ENCODE measurements around the gene TRABD. TPM values are rescaled to one million over a fixed set of nuclear protein-coding genes. Genes with fewer than 3 reads are reported as not detected.

Gene TRABD
- total RNA-seq, 6 donors from 2014 or later, result 32.9 to 88.0 (median 56.3) TPM

- WGBS, 2 donors, result 0% methylated on average over 8 to 39 of the region's 105 CpGs
- peak; percentile 90 to 96 for ATAC-seq (ENCODE audit: low FRiP score in 2 of 2)
- Histone ChIP-seq H3K9me3 (no peaks in the 10 kb centered on the region), H3K4me3 (peak within 1 kb of the TSS; percentile 66 to 90 (median 84)), H3K27ac (peak within 1 kb of the TSS; percentile 80 to 89 (median 85)), H3K4me1 (peaks cover 15 to 48% (median 23%) of the 10 kb centered on the region in 4 donors), H3K27me3 (no peaks in the 10 kb centered on the region), H3K36me3 (peaks cover 0 to 41% (median 22%) of the 10 kb centered on the region in 4 donors)
- TF ChIP-seq POLR2A (IDR thresholded peaks at IDR 0.05), result peak in 3 of 4 donors; percentile 44 to 93 (median 63)
- TF ChIP-seq CTCF (IDR thresholded peaks at IDR 0.05), result no peak
- peak; percentile 84 to 90 for TF ChIP-seq POLR2AphosphoS5 (IDR thresholded peaks at IDR 0.05)
- DNase-seq, result peak; percentile 91 to 99
Observed at GRCh38 chr22:50200461-50201190, 14.9 kb downstream of the TRABD start, which contains the start of gene SELENOO. Gene SELENOO, plus strand, starts transcription at chr22:50201011. Its CDS starts 26 bp downstream, at chr22:50201037.

GRCh38 chr22:50201191-50202129 lies 15.7 kb downstream of the TRABD start:
- H3K36me3 ChIP-seq, result peaks cover 1 to 36% (median 22%) of the 10 kb centered on the region in 4 donors
- 7 to 17% methylated on average over 21 to 40 of the region's 115 CpGs for WGBS, 2 donors
- H3K4me3 ChIP-seq, result peak overlapping the region; percentile 66 to 90 (median 84)
- peaks cover 17 to 55% (median 25%) of the 10 kb centered on the region in 4 donors for H3K4me1 ChIP-seq
- H3K27me3 ChIP-seq, result no peaks in the 10 kb centered on the region
- no peaks in the 10 kb centered on the region for H3K9me3 ChIP-seq
- DNase-seq (peak in 1 of 2 donors; percentile 91), ATAC-seq (ENCODE audit: low FRiP score in 2 of 2) (peak in 1 of 2 donors; percentile 42)
- H3K27ac ChIP-seq, result peak overlapping the region; percentile 80 to 89 (median 85)
- TF ChIP-seq POLR2A (IDR thresholded peaks at IDR 0.05) (no peak), EP300 (IDR thresholded peaks at IDR 0.05) (no peak), CTCF (IDR thresholded peaks at IDR 0.05) (peak in 2 of 6 experiments; percentile 27 to 35), POLR2AphosphoS5 (IDR thresholded peaks at IDR 0.05) (no peak)

- Histone ChIP-seq H3K27me3 (no peaks in the 10 kb centered on the region), H3K4me1 (peaks cover 24 to 62% (median 31%) of the 10 kb centered on the region in 4 donors), H3K4me3 (peak overlapping the region; percentile 66 to 90 (median 82)), H3K27ac (no peak overlapping the region), H3K36me3 (peaks cover 7 to 36% (median 24%) of the 10 kb centered on the region in 4 donors), H3K9me3 (no peaks in the 10 kb centered on the region)
- DNase-seq (peak in 1 of 2 donors; percentile 22), ATAC-seq (ENCODE audit: low FRiP score in 2 of 2) (no peak)
- TF ChIP-seq POLR2AphosphoS5 (IDR thresholded peaks at IDR 0.05), result no peak
- no peak for TF ChIP-seq CTCF (IDR thresholded peaks at IDR 0.05)
- no peak for TF ChIP-seq EP300 (IDR thresholded peaks at IDR 0.05)
- no peak for TF ChIP-seq POLR2A (IDR thresholded peaks at IDR 0.05)
- 76 to 77% methylated on average over 13 of the region's 13 CpGs for WGBS, 2 donors
Observed at GRCh38 chr22:50202130-50202666, 16.5 kb downstream of the TRABD start.

DNA sequence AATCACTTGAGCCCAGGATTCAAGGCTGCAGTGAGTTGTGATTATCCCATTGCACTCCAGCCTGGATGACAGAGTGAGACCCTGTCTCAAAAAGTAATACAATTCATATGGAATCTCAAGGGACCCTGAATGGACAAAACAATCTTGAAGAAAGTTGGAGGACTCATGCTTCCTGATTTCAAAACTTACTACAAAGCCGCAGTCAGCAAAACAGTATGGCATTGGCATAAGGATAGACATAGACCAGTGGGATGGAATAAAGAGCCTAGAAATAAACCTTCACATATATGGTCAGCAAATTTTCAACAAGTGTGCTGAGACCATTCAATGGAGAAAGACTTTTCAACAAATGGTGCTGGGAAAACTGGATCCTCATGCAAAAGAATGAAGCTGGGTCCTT lies 17.6 kb downstream of the TRABD start:
- DNase-seq (no peak), ATAC-seq (ENCODE audit: low FRiP score in 2 of 2) (no peak)
- 91 to 94% methylated on average over 1 of the region's 1 CpG for WGBS, 2 donors
- H3K36me3 ChIP-seq, result peaks cover 7 to 33% (median 19%) of the 10 kb centered on the region in 4 donors
- H3K4me3 ChIP-seq, result no peak overlapping the region
- H3K27ac ChIP-seq, result no peak overlapping the region
- H3K27me3 ChIP-seq, result no peaks in the 10 kb centered on the region
- peaks cover 27 to 69% (median 35%) of the 10 kb centered on the region in 4 donors for H3K4me1 ChIP-seq
- TF ChIP-seq CTCF (IDR thresholded peaks at IDR 0.05), result no peak
- no peak for TF ChIP-seq POLR2AphosphoS5 (IDR thresholded peaks at IDR 0.05)
- no peak for TF ChIP-seq POLR2A (IDR thresholded peaks at IDR 0.05)
- TF ChIP-seq EP300 (IDR thresholded peaks at IDR 0.05), result no peak
- H3K9me3 ChIP-seq, result no peaks in the 10 kb centered on the region
